Kidney epithelial cell (primary cell): Measurements from ENCODE around the gene TRIM37. TPM values are rescaled to one million over a fixed set of nuclear protein-coding genes. Genes with fewer than 3 reads are reported as not detected.
"Not testable (repeated sequence)": the region's sequence is repeated elsewhere in the genome, so short reads cannot be mapped to it uniquely, and the experiment has no call there.

Experiments used
- DNase-seq: peaks from one replicate; pipeline ENCODE4 v3.0.0-alpha.2; 2010; ENCODE audit warnings: low read depth
- H3K27me3 ChIP-seq: 2 replicates; pipeline ENCODE4 v1.6.0; 2011; ENCODE audit warnings: low read length; ENCODE audit not compliant: control insufficient read depth, insufficient read depth
- H3K36me3 ChIP-seq: 2 replicates; pipeline ENCODE4 v1.5.1; 2011; ENCODE audit warnings: low read length; ENCODE audit not compliant: control insufficient read depth, insufficient read depth
- H3K4me3 ChIP-seq: 2 replicates; pipeline ENCODE4 v1.5.1; 2011; ENCODE audit warnings: low read depth, mild to moderate bottlenecking, control low read depth, low read length
- total RNA-seq: library from RNA; depleted of rRNA; stranded (reverse); fragments of >200 nt; gene quantifications from 2 replicates; pipeline ENCODE4 v1.2.3, GENCODE V29; 2015
- TF ChIP-seq, protein P1 (sequence below): IDR thresholded peaks from 2 replicates; pipeline ENCODE4 v1.5.1; 2011; ENCODE audit warnings: mild to moderate bottlenecking, moderate library complexity, low read length, control low read depth, inconsistent platforms; ENCODE audit not compliant: insufficient read depth, poor library complexity, severe bottlenecking

The TRIM37 gene
- total RNA-seq, 1 donor from 2014 or later = 30.2 TPM

DNA sequence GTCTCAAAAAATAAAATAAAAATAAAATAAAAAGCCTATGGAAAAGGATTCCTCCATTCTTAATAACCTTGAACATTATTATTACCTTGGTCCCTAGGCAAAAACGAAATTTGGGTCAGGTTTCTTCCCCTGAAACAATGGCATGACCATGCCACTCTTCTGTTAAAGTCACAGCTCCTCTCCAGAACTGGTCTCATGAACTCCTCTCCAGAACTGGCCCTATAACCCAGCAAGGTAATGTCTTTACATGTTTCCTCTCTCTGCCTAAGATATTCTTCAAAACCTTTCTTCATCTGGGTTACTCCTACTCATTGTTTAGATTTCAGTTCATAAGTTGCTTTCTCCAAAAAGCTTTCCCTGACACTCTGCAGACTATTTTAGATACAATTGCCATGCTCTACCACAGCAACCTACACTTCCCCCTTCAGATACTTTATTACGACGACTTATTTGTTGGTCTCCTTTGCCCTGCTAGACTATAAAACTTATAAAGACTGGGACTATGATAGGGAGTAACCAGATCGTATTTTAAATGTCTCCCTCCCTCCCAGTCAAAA, 13.5 kb downstream of the TRIM37 start:
- no peaks in the 10 kb centered on the region for H3K36me3 ChIP-seq
- H3K4me3 ChIP-seq = no peak overlapping the region
- DNase-seq = no peak
- no peaks in the 10 kb centered on the region for H3K27me3 ChIP-seq
- TF ChIP-seq, protein P1, sequence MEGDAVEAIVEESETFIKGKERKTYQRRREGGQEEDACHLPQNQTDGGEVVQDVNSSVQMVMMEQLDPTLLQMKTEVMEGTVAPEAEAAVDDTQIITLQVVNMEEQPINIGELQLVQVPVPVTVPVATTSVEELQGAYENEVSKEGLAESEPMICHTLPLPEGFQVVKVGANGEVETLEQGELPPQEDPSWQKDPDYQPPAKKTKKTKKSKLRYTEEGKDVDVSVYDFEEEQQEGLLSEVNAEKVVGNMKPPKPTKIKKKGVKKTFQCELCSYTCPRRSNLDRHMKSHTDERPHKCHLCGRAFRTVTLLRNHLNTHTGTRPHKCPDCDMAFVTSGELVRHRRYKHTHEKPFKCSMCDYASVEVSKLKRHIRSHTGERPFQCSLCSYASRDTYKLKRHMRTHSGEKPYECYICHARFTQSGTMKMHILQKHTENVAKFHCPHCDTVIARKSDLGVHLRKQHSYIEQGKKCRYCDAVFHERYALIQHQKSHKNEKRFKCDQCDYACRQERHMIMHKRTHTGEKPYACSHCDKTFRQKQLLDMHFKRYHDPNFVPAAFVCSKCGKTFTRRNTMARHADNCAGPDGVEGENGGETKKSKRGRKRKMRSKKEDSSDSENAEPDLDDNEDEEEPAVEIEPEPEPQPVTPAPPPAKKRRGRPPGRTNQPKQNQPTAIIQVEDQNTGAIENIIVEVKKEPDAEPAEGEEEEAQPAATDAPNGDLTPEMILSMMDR = no peak

DNA sequence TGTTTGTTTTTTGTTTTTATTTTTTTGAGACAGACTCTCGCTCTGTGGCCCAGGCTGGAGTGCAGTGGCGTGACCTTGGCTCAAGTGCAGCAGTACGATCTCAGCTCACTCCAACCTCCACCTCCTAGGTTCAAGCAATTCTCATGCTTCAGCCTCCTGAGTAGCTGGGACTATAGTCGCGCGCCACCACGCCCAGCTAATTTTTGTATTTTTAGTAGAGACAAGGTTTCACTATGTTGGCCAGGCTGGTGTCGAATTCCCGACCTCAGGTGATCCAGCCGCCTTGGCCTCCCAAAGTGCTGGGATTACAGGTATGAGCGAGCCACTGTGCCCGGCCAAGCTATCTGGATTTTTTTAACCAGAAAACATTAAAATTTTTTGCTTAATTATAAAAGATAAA, 16.1 kb downstream of the TRIM37 start:
- not testable (repeated sequence) for H3K36me3 ChIP-seq

DNA sequence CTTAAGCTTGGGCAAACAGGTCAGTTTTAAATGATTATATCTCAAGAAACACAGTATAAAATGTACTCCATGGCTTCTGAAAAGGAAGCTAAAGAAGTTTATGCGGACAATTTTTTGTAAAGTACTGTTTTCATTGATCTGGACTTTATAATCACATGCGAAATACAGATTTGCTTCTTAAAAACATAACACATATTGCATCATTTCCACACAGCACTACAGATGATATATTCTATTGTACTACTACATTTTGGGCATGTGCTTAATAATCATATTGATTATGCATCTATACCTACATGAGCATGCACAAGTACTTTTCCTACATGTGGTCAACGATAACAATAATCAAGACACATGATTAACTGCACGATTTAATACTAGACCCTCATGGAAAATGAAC, 22.5 kb downstream of the TRIM37 start:
- H3K36me3 ChIP-seq = no peaks in the 10 kb centered on the region
- H3K4me3 ChIP-seq = no peak overlapping the region
- TF ChIP-seq, protein P1 = no peak
- DNase-seq = no peak
- no peaks in the 10 kb centered on the region for H3K27me3 ChIP-seq

More for the DNA sequence above, 16.1 kb downstream of the TRIM37 start:
- not testable (repeated sequence) for H3K27me3 ChIP-seq, DNase-seq, H3K4me3 ChIP-seq

DNA sequence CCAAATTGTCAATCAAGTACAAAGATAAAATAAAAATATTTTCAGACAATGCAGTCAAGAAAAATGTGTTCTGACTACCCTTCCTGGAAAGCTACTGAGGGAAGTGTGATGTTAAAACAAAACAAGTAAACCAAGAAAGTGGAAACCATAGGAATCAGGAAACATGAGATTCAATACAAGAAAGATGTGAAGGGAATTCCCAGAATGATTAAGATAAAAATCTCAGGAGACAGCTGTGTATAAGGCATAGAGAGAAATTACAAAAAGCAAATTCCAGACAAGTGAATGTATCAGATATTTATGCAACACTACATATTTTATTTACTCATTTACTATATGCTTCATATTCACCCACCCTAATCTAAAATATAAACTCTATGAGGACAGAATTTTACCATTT, 32.2 kb downstream of the TRIM37 start:
- H3K36me3 ChIP-seq = no peaks in the 10 kb centered on the region
- no peak overlapping the region for H3K4me3 ChIP-seq
- H3K27me3 ChIP-seq = no peaks in the 10 kb centered on the region
- DNase-seq = no peak
- TF ChIP-seq, protein P1 = no peak

DNA sequence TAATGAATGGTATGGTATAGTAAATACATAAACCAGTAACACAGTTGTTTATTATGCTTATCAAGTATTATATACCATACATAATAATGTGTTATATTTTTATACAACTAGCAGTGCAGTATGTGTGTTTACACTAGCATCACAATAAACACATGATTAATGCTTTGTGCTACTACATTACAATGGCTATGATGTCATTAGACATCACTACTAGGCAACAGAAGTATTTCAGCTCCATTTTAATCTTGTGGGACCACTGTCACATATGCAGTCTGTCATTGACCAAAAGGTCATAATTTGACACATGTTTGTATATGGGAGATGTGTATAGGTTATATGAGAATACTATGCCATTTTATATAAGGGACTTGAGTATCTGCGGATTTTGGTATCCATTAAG, 32.7 kb downstream of the TRIM37 start:
- no peak for DNase-seq
- no peak overlapping the region for H3K4me3 ChIP-seq
- TF ChIP-seq, protein P1 = no peak
- H3K36me3 ChIP-seq = no peaks in the 10 kb centered on the region
- no peaks in the 10 kb centered on the region for H3K27me3 ChIP-seq

DNA sequence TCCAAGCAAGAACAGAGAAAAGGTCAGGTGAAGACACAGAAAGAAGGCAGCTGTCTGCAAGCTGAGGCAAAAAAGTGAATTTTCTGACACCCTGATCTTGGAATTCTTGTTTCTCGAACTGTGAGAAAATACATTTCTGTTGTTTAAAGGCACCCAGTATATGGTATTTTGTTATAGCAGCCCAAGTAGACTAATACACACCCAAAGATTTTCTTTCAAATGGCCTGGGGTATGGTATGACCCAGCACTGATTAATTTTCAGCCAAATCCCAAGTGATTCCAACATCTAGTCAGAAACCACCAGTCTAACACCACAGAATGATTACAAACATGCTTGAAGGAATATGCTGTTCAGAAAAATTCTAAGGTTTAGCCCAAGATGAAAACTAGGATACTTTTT, 36.8 kb downstream of the TRIM37 start:
- no peaks in the 10 kb centered on the region for H3K27me3 ChIP-seq
- TF ChIP-seq, protein P1 = no peak
- no peak overlapping the region for H3K4me3 ChIP-seq
- H3K36me3 ChIP-seq = no peaks in the 10 kb centered on the region
- DNase-seq = no peak
